ENCODE results near the gene BRD9. TPM values are rescaled to one million over a fixed set of nuclear protein-coding genes. Genes with fewer than 3 reads are reported as not detected.

The BRD9 gene
- total RNA-seq, 1 donor from 2014 or later = 53.0 TPM

GRCh38 chr5:875931-876330 lies 16.7 kb downstream of the BRD9 start:
- peaks cover 5% of the 10 kb centered on the region for H3K4me1 Mint-ChIP-seq (ENCODE audit: unreplicated experiment)
- peak overlapping the region; percentile 23 for H3K4me3 Mint-ChIP-seq (ENCODE audit: unreplicated experiment)
- no peak overlapping the region for H3K27ac Mint-ChIP-seq (ENCODE audit: unreplicated experiment)
- no peak for TF ChIP-seq CTCF (IDR thresholded peaks at IDR 0.05; ENCODE audit: unreplicated experiment)
- H3K36me3 Mint-ChIP-seq (ENCODE audit: low read depth, unreplicated experiment) = peaks cover 51% of the 10 kb centered on the region
- peaks cover 6% of the 10 kb centered on the region for H3K27me3 Mint-ChIP-seq (ENCODE audit: unreplicated experiment)
- no peaks in the 10 kb centered on the region for H3K9me3 Mint-ChIP-seq (ENCODE audit: unreplicated experiment)
- no peak for DNase-seq (ENCODE audit: low spot score)

GRCh38 chr5:873328-873727 lies 19.3 kb downstream of the BRD9 start:
- peaks cover 66% of the 10 kb centered on the region for H3K36me3 Mint-ChIP-seq (ENCODE audit: low read depth, unreplicated experiment)
- peaks cover 2% of the 10 kb centered on the region for H3K27me3 Mint-ChIP-seq (ENCODE audit: unreplicated experiment)
- DNase-seq (ENCODE audit: low spot score) = no peak
- H3K9me3 Mint-ChIP-seq (ENCODE audit: unreplicated experiment) = no peaks in the 10 kb centered on the region
- no peak for TF ChIP-seq CTCF (IDR thresholded peaks at IDR 0.05; ENCODE audit: unreplicated experiment)
- no peak overlapping the region for H3K4me3 Mint-ChIP-seq (ENCODE audit: unreplicated experiment)
- peaks cover 5% of the 10 kb centered on the region for H3K4me1 Mint-ChIP-seq (ENCODE audit: unreplicated experiment)
- H3K27ac Mint-ChIP-seq (ENCODE audit: unreplicated experiment) = peak overlapping the region; percentile 19

- H3K36me3 Mint-ChIP-seq (ENCODE audit: low read depth, unreplicated experiment) = peaks cover 66% of the 10 kb centered on the region
- TF ChIP-seq CTCF (IDR thresholded peaks at IDR 0.05; ENCODE audit: unreplicated experiment) = no peak
- peaks cover 5% of the 10 kb centered on the region for H3K27me3 Mint-ChIP-seq (ENCODE audit: unreplicated experiment)
- H3K4me1 Mint-ChIP-seq (ENCODE audit: unreplicated experiment) = peaks cover 5% of the 10 kb centered on the region
- H3K9me3 Mint-ChIP-seq (ENCODE audit: unreplicated experiment) = no peaks in the 10 kb centered on the region
- no peak overlapping the region for H3K27ac Mint-ChIP-seq (ENCODE audit: unreplicated experiment)
- H3K4me3 Mint-ChIP-seq (ENCODE audit: unreplicated experiment) = no peak overlapping the region
- DNase-seq (ENCODE audit: low spot score) = no peak
These were observed 20.3 kb downstream of the BRD9 start for GRCh38 chr5:872301-872700.

GRCh38 chr5:871596-872298 lies 20.9 kb downstream of the BRD9 start:
- no peak for TF ChIP-seq CTCF (IDR thresholded peaks at IDR 0.05; ENCODE audit: unreplicated experiment)
- H3K4me1 Mint-ChIP-seq (ENCODE audit: unreplicated experiment) = peaks cover 5% of the 10 kb centered on the region
- H3K36me3 Mint-ChIP-seq (ENCODE audit: low read depth, unreplicated experiment) = peaks cover 61% of the 10 kb centered on the region
- H3K9me3 Mint-ChIP-seq (ENCODE audit: unreplicated experiment) = no peaks in the 10 kb centered on the region
- no peak for DNase-seq (ENCODE audit: low spot score)
- H3K4me3 Mint-ChIP-seq (ENCODE audit: unreplicated experiment) = no peak overlapping the region
- H3K27ac Mint-ChIP-seq (ENCODE audit: unreplicated experiment) = no peak overlapping the region
- H3K27me3 Mint-ChIP-seq (ENCODE audit: unreplicated experiment) = peaks cover 5% of the 10 kb centered on the region

- Mint-ChIP-seq H3K27me3 (ENCODE audit: unreplicated experiment) (peaks cover 6% of the 10 kb centered on the region), H3K27ac (ENCODE audit: unreplicated experiment) (no peak overlapping the region), H3K4me3 (ENCODE audit: unreplicated experiment) (peak overlapping the region; percentile 23), H3K9me3 (ENCODE audit: unreplicated experiment) (no peaks in the 10 kb centered on the region), H3K4me1 (ENCODE audit: unreplicated experiment) (peaks cover 5% of the 10 kb centered on the region), H3K36me3 (ENCODE audit: low read depth, unreplicated experiment) (peaks cover 64% of the 10 kb centered on the region)
- TF ChIP-seq CTCF (IDR thresholded peaks at IDR 0.05; ENCODE audit: unreplicated experiment) = no peak
- no peak for DNase-seq (ENCODE audit: low spot score)
These were observed 21.6 kb downstream of the BRD9 start for GRCh38 chr5:870956-871355.
